IMR-90 (cell line): Measurements from ENCODE around the gene TNFSF12. TPM values are rescaled to one million over a fixed set of nuclear protein-coding genes. Genes with fewer than 3 reads are reported as not detected.

ENCODE experiments used
- ATAC-seq: fragments of 200-7000 bp; cut with Tn5 transposase; 2 replicates; pipeline ENCODE4 v1.9.1; 2020; ENCODE audit warnings: low read depth, mild to moderate bottlenecking, moderate library complexity
- BruUV-seq: library from RNA; stranded (reverse); fragments of 400-500 nt; replicated peaks from 2 replicates; lab custom pipeline; 2021; lab: Mats Ljungman, UMichigan
- CTCF ChIA-PET: fragments of 300-600 bp; formaldehyde crosslinking; extraction: SDS; loops from one replicate; lab custom pipeline; 2021; ENCODE audit warnings: antibody characterized with exemption; lab: Yijun Ruan, JAX
- POLR2A ChIA-PET: fragments of 300-600 bp; sonication (Branson Sonifier 250); formaldehyde crosslinking; loops from one replicate; lab custom pipeline; 2022; ENCODE audit warnings: antibody characterized with exemption; ENCODE audit not compliant: unreplicated experiment; lab: Charles Lee
- DNase-seq: peaks from one replicate; pipeline ENCODE4 v3.0.0; 2013
- H2AFZ ChIP-seq: replicated peaks from 2 replicates; pipeline ENCODE3; 2013; ENCODE audit warnings: low read length, mild to moderate bottlenecking; ENCODE audit not compliant: poor library complexity
- H2AK5ac ChIP-seq: 2 replicates; pipeline ENCODE4 v1.6.1; 2013; ENCODE audit warnings: low read depth, low read length, inconsistent platforms
- H2AK9ac ChIP-seq: replicated peaks from 2 replicates; pipeline ENCODE3; 2013; ENCODE audit warnings: mild to moderate bottlenecking, low read depth, low read length, moderate library complexity; ENCODE audit not compliant: poor library complexity
- H2BK120ac ChIP-seq: 2 replicates; pipeline ENCODE4 v1.6.1; 2013; ENCODE audit warnings: low read depth, low read length, inconsistent platforms
- H2BK15ac ChIP-seq: 3 replicates; pipeline ENCODE4 v1.6.1; 2013; ENCODE audit warnings: low read depth, low read length, inconsistent platforms
- H2BK20ac ChIP-seq: 2 replicates; pipeline ENCODE4 v1.6.1; 2013; ENCODE audit warnings: low read depth, mild to moderate bottlenecking, inconsistent platforms, low read length, moderate library complexity
- H2BK5ac ChIP-seq: 2 replicates; pipeline ENCODE4 v1.6.1; 2013; ENCODE audit warnings: mild to moderate bottlenecking, low read depth, low read length, inconsistent platforms; ENCODE audit not compliant: poor library complexity, severe bottlenecking
- H3K14ac ChIP-seq: replicated peaks from 2 replicates; pipeline ENCODE4 v1.6.1; 2013; ENCODE audit warnings: low read depth, low read length, inconsistent platforms
- H3K18ac ChIP-seq: 2 replicates; pipeline ENCODE4 v1.6.1; 2013; ENCODE audit warnings: low read depth, low read length, control low read depth
- H3K23ac ChIP-seq: 2 replicates; pipeline ENCODE4 v1.6.1; 2013; ENCODE audit warnings: low read depth, low read length, inconsistent platforms
- H3K27ac ChIP-seq: 2 replicates; pipeline ENCODE4 v1.5.1; 2013; ENCODE audit warnings: mild to moderate bottlenecking, control low read depth, low read length; ENCODE audit not compliant: insufficient read depth
- H3K27me3 ChIP-seq: 2 replicates; pipeline ENCODE4 v1.6.1; 2013; ENCODE audit warnings: low read length; ENCODE audit not compliant: control insufficient read depth, insufficient read depth
- H3K36me3 ChIP-seq: 2 replicates; pipeline ENCODE4 v1.6.1; 2013; ENCODE audit warnings: low read length, mixed read lengths; ENCODE audit not compliant: control insufficient read depth, insufficient read depth
- H3K4ac ChIP-seq: 2 replicates; pipeline ENCODE4 v1.6.1; 2013; ENCODE audit warnings: low read depth, low read length, inconsistent platforms
- H3K4me1 ChIP-seq: 2 replicates; pipeline ENCODE4 v1.6.1; 2013; ENCODE audit warnings: low read length, mixed read lengths; ENCODE audit not compliant: control insufficient read depth, insufficient read depth
- H3K4me2 ChIP-seq: 2 replicates; pipeline ENCODE4 v1.6.1; 2013; ENCODE audit warnings: low read depth, mild to moderate bottlenecking, control low read depth, low read length, moderate library complexity
- H3K4me3 ChIP-seq: 2 replicates; pipeline ENCODE4 v1.5.1; 2013; ENCODE audit warnings: low read depth, mild to moderate bottlenecking, control low read depth, low read length, moderate library complexity; ENCODE audit not compliant: insufficient read depth
- H3K56ac ChIP-seq: 2 replicates; pipeline ENCODE4 v1.6.1; 2013; ENCODE audit warnings: low read length, inconsistent platforms; ENCODE audit not compliant: insufficient read depth; ENCODE audit errors: extremely low read depth
- H3K79me1 ChIP-seq, 2 experiments: 2 replicates each; pipeline ENCODE4 v1.6.1; 2013; ENCODE audit warnings: low read length in 2 of 2, inconsistent platforms in 1 of 2, low read depth in 1 of 2
- H3K9ac ChIP-seq: 2 replicates; pipeline ENCODE4 v1.6.1; 2013; ENCODE audit warnings: low read depth, low read length, control low read depth
- H3K9me1 ChIP-seq: 2 replicates; pipeline ENCODE4 v1.6.1; 2013; ENCODE audit warnings: low read length, inconsistent platforms; ENCODE audit not compliant: insufficient read depth
- H3K9me3 ChIP-seq: 2 replicates; pipeline ENCODE4 v1.6.1; 2013; ENCODE audit warnings: low read length; ENCODE audit not compliant: control insufficient read depth, insufficient read depth
- H4K20me1 ChIP-seq: 2 replicates; pipeline ENCODE4 v1.6.1; 2013; ENCODE audit warnings: low read length, inconsistent platforms; ENCODE audit not compliant: insufficient read depth
- H4K5ac ChIP-seq: 2 replicates; pipeline ENCODE4 v1.6.1; 2013; ENCODE audit warnings: mild to moderate bottlenecking, low read depth, low read length, control low read depth
- H4K8ac ChIP-seq, 2 experiments: 2 replicates each; pipeline ENCODE4 v1.6.1; 2013; ENCODE audit warnings: low read depth in 2 of 2, low read length in 2 of 2, control low read depth in 1 of 2, inconsistent platforms in 1 of 2
- H4K91ac ChIP-seq: 2 replicates; pipeline ENCODE4 v1.6.1; 2013; ENCODE audit warnings: low read depth, low read length, inconsistent platforms; ENCODE audit not compliant: insufficient read depth
- MAFK ChIP-seq: IDR thresholded peaks from 2 replicates; pipeline ENCODE4 v1.6.1; 2012; ENCODE audit warnings: low read depth, low read length, improper control_type of control experiment
- RAD21 ChIP-seq: IDR thresholded peaks from 2 replicates; pipeline ENCODE4 v1.6.1; 2012; ENCODE audit warnings: low read length, improper control_type of control experiment
- WGBS, 2 experiments: methylation state at CpG; one replicate each; pipeline versions ENCODE4 v1.1.5 to v1.1.7; 2013; ENCODE audit warnings: missing lambda C conversion rate in 2 of 2; ENCODE audit not compliant: insufficient read length in 1 of 2; ENCODE audit errors: extremely low coverage in 2 of 2; 5-methylcytosine and 5-hydroxymethylcytosine counted together
- dilution Hi-C: fragments of 300-500 bp; cut with HindIII; formaldehyde crosslinking; loops from one replicate; pipeline ENCODE4 v1.14.3; 2018; ENCODE audit warnings: low sequenced_read_pairs; ENCODE audit not compliant: unreplicated experiment
- in situ Hi-C: fragments of 300-500 bp; cut with MboI; formaldehyde crosslinking; loops from 3 replicates; pipeline ENCODE4 v1.14.3; 2019; ENCODE audit warnings: low sequenced_read_pairs, inconsistent platforms, mixed read lengths
- intact Hi-C: fragments of 100-400 bp; cut with micrococcal nuclease; formaldehyde crosslinking; loops from 2 replicates; pipeline ENCODE4 v1.10.0; 2022
- polyA plus RNA-seq, 3 experiments: library from polyadenylated mRNA; depleted of rRNA; stranded (reverse); fragments of >200 nt; gene quantifications; 2 replicates each; pipeline ENCODE4 v1.2.3, GENCODE V29; 2012; ENCODE audit warnings: low replicate concordance in 1 of 3
- total RNA-seq: library from RNA; depleted of rRNA; stranded (reverse); fragments of >200 nt; gene quantifications from 2 replicates; pipeline ENCODE4 v1.2.3, GENCODE V29; 2012

The TNFSF12 gene
- total and polyA plus RNA-seq, 2 of the 4 experiments (the other 2 are of a cell fraction) = 2.7 to 22.0 TPM

DNA sequence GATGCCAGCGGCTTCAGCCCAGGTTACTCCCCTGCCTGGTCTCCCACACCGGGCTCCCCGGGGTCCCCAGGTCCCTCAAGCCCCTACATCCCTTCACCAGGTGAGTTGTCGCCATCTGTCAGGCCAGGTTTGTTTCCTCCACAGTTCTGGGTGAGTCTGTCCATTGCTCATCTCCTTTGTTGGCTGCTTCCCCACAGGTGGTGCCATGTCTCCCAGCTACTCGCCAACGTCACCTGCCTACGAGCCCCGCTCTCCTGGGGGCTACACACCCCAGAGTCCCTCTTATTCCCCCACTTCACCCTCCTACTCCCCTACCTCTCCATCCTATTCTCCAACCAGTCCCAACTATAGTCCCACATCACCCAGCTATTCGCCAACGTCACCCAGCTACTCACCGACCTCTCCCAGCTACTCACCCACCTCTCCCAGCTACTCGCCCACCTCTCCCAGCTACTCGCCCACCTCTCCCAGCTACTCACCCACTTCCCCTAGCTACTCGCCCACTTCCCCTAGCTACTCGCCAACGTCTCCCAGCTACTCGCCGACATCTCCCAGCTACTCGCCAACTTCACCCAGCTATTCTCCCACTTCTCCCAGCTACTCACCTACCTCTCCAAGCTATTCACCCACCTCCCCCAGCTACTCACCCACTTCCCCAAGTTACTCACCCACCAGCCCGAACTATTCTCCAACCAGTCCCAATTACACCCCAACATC lies 35.9 kb upstream of the TNFSF12 start:
- intact Hi-C loops = no loop called here

More for the DNA sequence above, 35.9 kb upstream of the TNFSF12 start:
- Histone ChIP-seq H3K56ac (no peak overlapping the region), H3K9ac (no peak overlapping the region), H2BK15ac (no peak overlapping the region), H3K18ac (no peak overlapping the region), H2BK120ac (no peak overlapping the region), H3K79me1 (0 out of 4 replicates have a peak, but pooled peaks cover 0 to 7% of the 10 kb centered on the region in 2 experiments), H2BK5ac (no peak overlapping the region), H3K36me3 (peaks cover 62% of the 10 kb centered on the region), H3K9me1 (no peaks in the 10 kb centered on the region), H3K27me3 (no peaks in the 10 kb centered on the region), H2AFZ (no peak overlapping the region), H3K4me1 (0 out of 2 replicates have a peak, but pooled peaks cover 1% of the 10 kb centered on the region), H4K20me1 (peaks cover 3% of the 10 kb centered on the region; the same call in 1 of the 2 replicates), H2AK9ac (no peak overlapping the region), H4K91ac (no peak overlapping the region), H2BK20ac (no peak overlapping the region), H2AK5ac (no peak overlapping the region), H4K5ac (no peak overlapping the region), H3K4ac (no peak overlapping the region), H3K9me3 (no peaks in the 10 kb centered on the region), H3K4me3 (no peak overlapping the region), H3K27ac (no peak overlapping the region), H3K23ac (no peak overlapping the region), H4K8ac (no peak overlapping the region), H3K14ac (no peak overlapping the region), H3K4me2 (no peak overlapping the region)
- no peak for ATAC-seq
- TF ChIP-seq MAFK (no peak), RAD21 (no peak)
- in situ Hi-C loops = loop anchor here (5.0 kb wide), 1 partner anchor 39 kb away; no protein-coding TSS in a partner anchor
- 96% methylated on average over 17 of the region's 20 CpGs; no CpG with 5 or more reads in 1 of the 2 experiments for WGBS, 2 experiments
- no peak for DNase-seq
- ChIA-PET CTCF (interaction anchor here (0.5 to 3.7 kb wide), 4 partner anchors 13 to 76 kb away, joined by 3 to 24 read pairs (median 3); partner anchors contain the start of gene SENP3), POLR2A (no interaction called here)
- no TSS peak for BruUV-seq
- dilution Hi-C loops = no loop called here
